Spleen (tissue), 3 donors: Measurements from ENCODE around the gene TRPM8.

Experiments used
- POLR2A ChIP-seq, 3 donors: fragments of 450-650 bp; IDR thresholded peaks; one replicate each; pipeline ENCODE4 v1.5.1; 2017; ENCODE audit warnings: antibody characterized with exemption in 3 of 3, mild to moderate bottlenecking in 1 of 3
- POLR2AphosphoS5 ChIP-seq, 3 donors: sonication (generic); formaldehyde crosslinking; IDR thresholded peaks; one replicate each; pipeline ENCODE4 v1.5.1; 2017; ENCODE audit warnings: antibody characterized with exemption in 3 of 3

DNA sequence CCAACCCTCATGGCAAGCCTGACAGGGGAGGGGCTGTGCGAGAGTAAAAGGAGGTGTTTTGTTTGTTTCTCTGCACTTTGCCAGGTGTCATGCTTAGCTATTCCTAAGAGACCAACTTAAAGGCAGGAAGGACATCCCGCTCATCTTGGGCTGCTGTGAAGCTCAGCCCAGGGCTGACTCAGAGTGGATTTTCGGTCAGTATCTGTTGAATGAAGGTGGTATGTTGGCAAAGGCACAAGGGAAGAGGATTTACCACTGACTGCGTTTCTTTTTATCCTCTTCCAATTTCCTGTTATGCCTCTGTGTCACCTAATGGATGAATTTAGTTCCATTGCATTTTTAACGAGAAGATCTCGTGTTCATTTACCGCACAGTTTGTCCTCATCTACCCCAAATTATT is 18.9 kb downstream of the TRPM8 start:
- TF ChIP-seq POLR2AphosphoS5 (IDR thresholded peaks at IDR 0.05) (no peak), POLR2A (IDR thresholded peaks at IDR 0.05) (no peak)
